ENCODE data around the gene PDYN.

PDYN gene

GRCh38 chr20:1932971-1933370 is 60.9 kb downstream of the PDYN start:
- no peak for DNase-seq

- no peak for DNase-seq
Observed at GRCh38 chr20:1931830-1932229, 62.0 kb downstream of the PDYN start.

- DNase-seq, result no peak
Observed at GRCh38 chr20:1930165-1930564, 63.7 kb downstream of the PDYN start.

DNA sequence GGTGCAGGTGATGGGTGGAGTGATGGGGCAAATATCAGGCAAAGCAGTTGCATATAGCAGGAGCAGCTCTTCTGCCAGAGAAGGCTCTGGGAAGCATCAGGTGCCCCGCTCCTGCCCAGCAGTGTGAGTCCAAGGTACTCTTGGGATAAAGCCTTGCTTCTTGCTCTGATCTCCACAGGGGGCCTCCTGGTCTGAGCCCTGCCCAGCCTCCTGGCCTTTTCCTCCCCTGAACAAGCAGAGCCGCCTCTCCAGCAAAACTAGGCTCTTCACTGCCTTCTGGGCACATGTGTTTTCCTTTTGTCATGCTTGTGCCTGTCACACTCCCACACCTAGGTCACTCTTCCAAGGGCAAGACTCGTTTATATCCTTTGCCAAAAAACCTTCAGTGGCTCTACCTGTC is 64.4 kb downstream of the PDYN start:
- no peak for DNase-seq

DNA sequence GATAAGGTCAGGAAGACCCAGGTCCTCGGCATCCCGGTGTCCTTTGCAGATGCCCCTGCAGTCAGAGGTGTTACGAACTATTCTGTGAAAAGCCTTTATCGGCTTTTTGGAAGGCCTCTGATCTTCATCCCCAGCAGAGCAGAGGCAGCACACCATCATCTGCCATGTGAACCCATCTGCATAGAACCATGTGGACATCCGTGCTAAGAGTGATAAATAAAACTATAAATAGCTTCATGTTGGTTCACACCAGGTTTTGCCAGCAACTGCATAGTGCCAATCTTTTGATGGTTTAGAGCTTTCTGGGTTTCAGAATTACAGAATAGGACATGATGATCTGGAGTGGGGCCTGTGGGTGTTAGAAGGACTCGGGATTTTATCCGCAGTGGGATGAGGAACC is 65.1 kb downstream of the PDYN start:
- no peak for DNase-seq
